Liver (tissue), 9 donors: ENCODE results near the gene PDK1. TPM values are rescaled to one million over a fixed set of nuclear protein-coding genes. Genes with fewer than 3 reads are reported as not detected.

Source experiments
- DNase-seq: peaks from one replicate; pipeline ENCODE4 v3.0.0-alpha.2; 2017; ENCODE audit warnings: low spot score
- H3K27ac ChIP-seq, 2 donors: one replicate each; pipeline ENCODE4 v1.7.0; 2013; ENCODE audit warnings: inconsistent platforms in 2 of 2, low read length in 2 of 2, control low read depth in 1 of 2, low read depth in 1 of 2, mild to moderate bottlenecking in 1 of 2
- H3K27me3 ChIP-seq, 4 donors: one replicate each; pipeline versions ENCODE4 v1.6.1 to v1.7.0; 2013; ENCODE audit warnings: low read length in 3 of 4, inconsistent platforms in 1 of 4, mild to moderate bottlenecking in 1 of 4, moderate library complexity in 1 of 4; ENCODE audit not compliant: control insufficient read depth in 4 of 4, insufficient read depth in 4 of 4
- H3K36me3 ChIP-seq, 4 donors: one replicate each; pipeline versions ENCODE4 v1.6.1 to v1.7.0; 2013; ENCODE audit warnings: low read length in 3 of 4, mild to moderate bottlenecking in 3 of 4, low read depth in 1 of 4, moderate library complexity in 1 of 4; ENCODE audit not compliant: control insufficient read depth in 4 of 4, insufficient read depth in 3 of 4
- H3K4me1 ChIP-seq, 4 donors: one replicate each; pipeline versions ENCODE4 v1.6.1 to v1.7.0; 2013; ENCODE audit warnings: low read length in 3 of 4, mild to moderate bottlenecking in 3 of 4, moderate library complexity in 1 of 4; ENCODE audit not compliant: control insufficient read depth in 4 of 4, insufficient read depth in 4 of 4
- H3K4me3 ChIP-seq, 3 donors: one replicate each; pipeline versions ENCODE4 v1.6.1 to v1.7.0; 2013; ENCODE audit warnings: low read length in 3 of 3, control low read depth in 1 of 3, low read depth in 1 of 3, mild to moderate bottlenecking in 1 of 3
- H3K9ac ChIP-seq, 2 donors: one replicate each; pipeline ENCODE4 v1.7.0; 2013; ENCODE audit warnings: low read length in 2 of 2, mild to moderate bottlenecking in 2 of 2, moderate library complexity in 2 of 2, control low read depth in 1 of 2, low read depth in 1 of 2
- H3K9me3 ChIP-seq, 4 donors: one replicate each; pipeline versions ENCODE4 v1.6.1 to v1.7.0; 2013; ENCODE audit warnings: low read length in 3 of 4; ENCODE audit not compliant: control insufficient read depth in 4 of 4
- EGR1 ChIP-seq, 2 donors: IDR thresholded peaks; 2 replicates each; pipeline ENCODE4 v1.6.1; 2016 to 2018; ENCODE audit warnings: antibody characterized with exemption in 2 of 2, low read depth in 2 of 2
- FOXA1 ChIP-seq: IDR thresholded peaks from 2 replicates; pipeline ENCODE4 v1.6.1; 2016; ENCODE audit warnings: antibody characterized with exemption
- FOXA2 ChIP-seq: IDR thresholded peaks from 2 replicates; pipeline ENCODE4 v1.6.1; 2016; ENCODE audit warnings: antibody characterized with exemption
- GABPA ChIP-seq, 2 donors: IDR thresholded peaks in 1 of 2; conservative IDR thresholded peaks in 1 of 2; 2 replicates each; pipeline ENCODE4 v1.6.1; 2016; ENCODE audit warnings: antibody characterized with exemption in 2 of 2, mild to moderate bottlenecking in 1 of 2, moderate library complexity in 1 of 2
- HNF4A ChIP-seq, 2 donors: conservative IDR thresholded peaks; 2 replicates each; pipeline ENCODE4 v1.6.1; 2016; ENCODE audit warnings: antibody characterized with exemption in 2 of 2, mild to moderate bottlenecking in 2 of 2
- HNF4G ChIP-seq: IDR thresholded peaks from 2 replicates; pipeline ENCODE4 v1.6.1; 2016; ENCODE audit warnings: antibody characterized with exemption
- JUND ChIP-seq, 2 donors: IDR thresholded peaks; 2 replicates each; pipeline ENCODE4 v1.6.1; 2016; ENCODE audit warnings: antibody characterized with exemption in 2 of 2
- MAX ChIP-seq: IDR thresholded peaks from 2 replicates; pipeline ENCODE4 v1.6.1; 2016; ENCODE audit warnings: antibody characterized with exemption
- NR2F2 ChIP-seq: IDR thresholded peaks from 2 replicates; pipeline ENCODE4 v1.6.1; 2016; ENCODE audit warnings: antibody characterized with exemption
- RAD21 ChIP-seq, 2 donors: IDR thresholded peaks; 2 replicates each; pipeline ENCODE4 v1.6.1; 2016; ENCODE audit warnings: antibody characterized with exemption in 2 of 2, mild to moderate bottlenecking in 2 of 2
- RXRA ChIP-seq, 2 donors: IDR thresholded peaks; 2 replicates each; pipeline ENCODE4 v1.6.1; 2017 to 2018; ENCODE audit warnings: antibody characterized with exemption in 2 of 2, mild to moderate bottlenecking in 1 of 2
- SP1 ChIP-seq: IDR thresholded peaks from 2 replicates; pipeline ENCODE4 v1.6.1; 2018; ENCODE audit warnings: antibody characterized with exemption, mild to moderate bottlenecking
- TAF1 ChIP-seq: conservative IDR thresholded peaks from 2 replicates; pipeline ENCODE4 v1.6.1; 2016; ENCODE audit warnings: antibody characterized with exemption, mild to moderate bottlenecking
- YY1 ChIP-seq: IDR thresholded peaks from 2 replicates; pipeline ENCODE4 v1.6.1; 2016; ENCODE audit warnings: antibody characterized with exemption, mild to moderate bottlenecking
- polyA plus RNA-seq, 2 donors: library from polyadenylated mRNA; stranded (reverse) in 1 of 2; unstranded in 1 of 2; fragments of 200-250 nt in 1 of 2; fragments of >200 nt in 1 of 2; fragmentation: Nextera tagmentation in 1 of 2; extraction: Ambion mirVana in 1 of 2; gene quantifications; one replicate each; pipeline versions ENCODE4 v1.2.1 to v1.2.3, GENCODE V29; 2013 to 2015
- total RNA-seq, 2 donors: library from RNA; depleted of rRNA; stranded (reverse); fragments of >200 nt; gene quantifications; one replicate each; pipeline ENCODE4 v1.2.3, GENCODE V29; 2014
- TF ChIP-seq, protein P1 (sequence below): IDR thresholded peaks from 2 replicates; pipeline ENCODE4 v1.6.1; 2016; ENCODE audit warnings: antibody characterized with exemption
- TF ChIP-seq, protein P2 (sequence below): fragments of 150-350 bp; IDR thresholded peaks from 2 replicates; pipeline ENCODE4 v1.5.1; 2017; ENCODE audit warnings: improper control_type of control experiment, low read depth, low read length; ENCODE audit not compliant: missing input control
- TF ChIP-seq, protein P3 (sequence below): IDR thresholded peaks from 2 replicates; pipeline ENCODE4 v1.6.1; 2016; ENCODE audit warnings: antibody characterized with exemption
- TF ChIP-seq, protein P4 (sequence below): IDR thresholded peaks from 2 replicates; pipeline ENCODE4 v1.6.1; 2016; ENCODE audit warnings: antibody characterized with exemption, mild to moderate bottlenecking
- donor health status: healthy.
- donor health status: healthy.
- donor health status: healthy.
- donor health status: healthy.
- donor health status: healthy.

Gene PDK1
- total and polyA plus RNA-seq, 4 donors: 4.7 to 10.9 (median 7.8) TPM

- no peak overlapping the region for H3K4me3 ChIP-seq
- H3K9me3 ChIP-seq: no peaks in the 10 kb centered on the region
- H3K27ac ChIP-seq: no peak overlapping the region
- H3K4me1 ChIP-seq: peaks cover 0 to 5% (median 0%) of the 10 kb centered on the region in 4 donors
- no peaks in the 10 kb centered on the region for H3K27me3 ChIP-seq
- no peaks in the 10 kb centered on the region for H3K36me3 ChIP-seq
- DNase-seq: no peak
- H3K9ac ChIP-seq: no peak overlapping the region
- TF ChIP-seq RXRA (IDR thresholded peaks at IDR 0.05) (no peak), FOXA1 (no peak), NR2F2 (no peak), RAD21 (IDR thresholded peaks at IDR 0.05) (no peak), JUND (IDR thresholded peaks at IDR 0.05) (no peak), HNF4G (no peak), HNF4A (conservative IDR thresholded peaks at IDR 0.05) (no peak), EGR1 (IDR thresholded peaks at IDR 0.05; ENCODE audit: low read depth in 2 of 2) (no peak), YY1 (no peak), TAF1 (no peak), GABPA (IDR thresholded peaks at IDR 0.05 in 1 of 2, conservative IDR thresholded peaks at IDR 0.05 in 1 of 2) (no peak), FOXA2 (no peak), SP1 (no peak), MAX (no peak)
- TF ChIP-seq, protein P1, sequence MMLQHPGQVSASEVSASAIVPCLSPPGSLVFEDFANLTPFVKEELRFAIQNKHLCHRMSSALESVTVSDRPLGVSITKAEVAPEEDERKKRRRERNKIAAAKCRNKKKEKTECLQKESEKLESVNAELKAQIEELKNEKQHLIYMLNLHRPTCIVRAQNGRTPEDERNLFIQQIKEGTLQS: no peak
- TF ChIP-seq, protein P2, sequence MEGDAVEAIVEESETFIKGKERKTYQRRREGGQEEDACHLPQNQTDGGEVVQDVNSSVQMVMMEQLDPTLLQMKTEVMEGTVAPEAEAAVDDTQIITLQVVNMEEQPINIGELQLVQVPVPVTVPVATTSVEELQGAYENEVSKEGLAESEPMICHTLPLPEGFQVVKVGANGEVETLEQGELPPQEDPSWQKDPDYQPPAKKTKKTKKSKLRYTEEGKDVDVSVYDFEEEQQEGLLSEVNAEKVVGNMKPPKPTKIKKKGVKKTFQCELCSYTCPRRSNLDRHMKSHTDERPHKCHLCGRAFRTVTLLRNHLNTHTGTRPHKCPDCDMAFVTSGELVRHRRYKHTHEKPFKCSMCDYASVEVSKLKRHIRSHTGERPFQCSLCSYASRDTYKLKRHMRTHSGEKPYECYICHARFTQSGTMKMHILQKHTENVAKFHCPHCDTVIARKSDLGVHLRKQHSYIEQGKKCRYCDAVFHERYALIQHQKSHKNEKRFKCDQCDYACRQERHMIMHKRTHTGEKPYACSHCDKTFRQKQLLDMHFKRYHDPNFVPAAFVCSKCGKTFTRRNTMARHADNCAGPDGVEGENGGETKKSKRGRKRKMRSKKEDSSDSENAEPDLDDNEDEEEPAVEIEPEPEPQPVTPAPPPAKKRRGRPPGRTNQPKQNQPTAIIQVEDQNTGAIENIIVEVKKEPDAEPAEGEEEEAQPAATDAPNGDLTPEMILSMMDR: no peak
- TF ChIP-seq, protein P3, sequence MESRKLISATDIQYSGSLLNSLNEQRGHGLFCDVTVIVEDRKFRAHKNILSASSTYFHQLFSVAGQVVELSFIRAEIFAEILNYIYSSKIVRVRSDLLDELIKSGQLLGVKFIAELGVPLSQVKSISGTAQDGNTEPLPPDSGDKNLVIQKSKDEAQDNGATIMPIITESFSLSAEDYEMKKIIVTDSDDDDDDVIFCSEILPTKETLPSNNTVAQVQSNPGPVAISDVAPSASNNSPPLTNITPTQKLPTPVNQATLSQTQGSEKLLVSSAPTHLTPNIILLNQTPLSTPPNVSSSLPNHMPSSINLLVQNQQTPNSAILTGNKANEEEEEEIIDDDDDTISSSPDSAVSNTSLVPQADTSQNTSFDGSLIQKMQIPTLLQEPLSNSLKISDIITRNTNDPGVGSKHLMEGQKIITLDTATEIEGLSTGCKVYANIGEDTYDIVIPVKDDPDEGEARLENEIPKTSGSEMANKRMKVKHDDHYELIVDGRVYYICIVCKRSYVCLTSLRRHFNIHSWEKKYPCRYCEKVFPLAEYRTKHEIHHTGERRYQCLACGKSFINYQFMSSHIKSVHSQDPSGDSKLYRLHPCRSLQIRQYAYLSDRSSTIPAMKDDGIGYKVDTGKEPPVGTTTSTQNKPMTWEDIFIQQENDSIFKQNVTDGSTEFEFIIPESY: no peak
- TF ChIP-seq, protein P4, sequence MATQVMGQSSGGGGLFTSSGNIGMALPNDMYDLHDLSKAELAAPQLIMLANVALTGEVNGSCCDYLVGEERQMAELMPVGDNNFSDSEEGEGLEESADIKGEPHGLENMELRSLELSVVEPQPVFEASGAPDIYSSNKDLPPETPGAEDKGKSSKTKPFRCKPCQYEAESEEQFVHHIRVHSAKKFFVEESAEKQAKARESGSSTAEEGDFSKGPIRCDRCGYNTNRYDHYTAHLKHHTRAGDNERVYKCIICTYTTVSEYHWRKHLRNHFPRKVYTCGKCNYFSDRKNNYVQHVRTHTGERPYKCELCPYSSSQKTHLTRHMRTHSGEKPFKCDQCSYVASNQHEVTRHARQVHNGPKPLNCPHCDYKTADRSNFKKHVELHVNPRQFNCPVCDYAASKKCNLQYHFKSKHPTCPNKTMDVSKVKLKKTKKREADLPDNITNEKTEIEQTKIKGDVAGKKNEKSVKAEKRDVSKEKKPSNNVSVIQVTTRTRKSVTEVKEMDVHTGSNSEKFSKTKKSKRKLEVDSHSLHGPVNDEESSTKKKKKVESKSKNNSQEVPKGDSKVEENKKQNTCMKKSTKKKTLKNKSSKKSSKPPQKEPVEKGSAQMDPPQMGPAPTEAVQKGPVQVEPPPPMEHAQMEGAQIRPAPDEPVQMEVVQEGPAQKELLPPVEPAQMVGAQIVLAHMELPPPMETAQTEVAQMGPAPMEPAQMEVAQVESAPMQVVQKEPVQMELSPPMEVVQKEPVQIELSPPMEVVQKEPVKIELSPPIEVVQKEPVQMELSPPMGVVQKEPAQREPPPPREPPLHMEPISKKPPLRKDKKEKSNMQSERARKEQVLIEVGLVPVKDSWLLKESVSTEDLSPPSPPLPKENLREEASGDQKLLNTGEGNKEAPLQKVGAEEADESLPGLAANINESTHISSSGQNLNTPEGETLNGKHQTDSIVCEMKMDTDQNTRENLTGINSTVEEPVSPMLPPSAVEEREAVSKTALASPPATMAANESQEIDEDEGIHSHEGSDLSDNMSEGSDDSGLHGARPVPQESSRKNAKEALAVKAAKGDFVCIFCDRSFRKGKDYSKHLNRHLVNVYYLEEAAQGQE: no peak
Observed at GRCh38 chr2:172640389-172640788, 84.5 kb downstream of the PDK1 start.
